Activated T-cell treated with anti-CD3 and anti-CD28 coated beads for 24 hours (primary cell): Measurements from ENCODE around the gene MED12L.

Experiments
- DNase-seq: peaks from one replicate; pipeline ENCODE4 v3.0.0-alpha.2; 2020; ENCODE audit warnings: low read depth

Gene MED12L

GRCh38 chr3:151460774-151461450, 375.4 kb downstream of the MED12L start, which contains the start of gene IGSF10:
Gene IGSF10, minus strand, starts transcription at chr3:151461061. Its CDS starts 2,352 bp downstream, at chr3:151458709.
- no peak for DNase-seq

DNA sequence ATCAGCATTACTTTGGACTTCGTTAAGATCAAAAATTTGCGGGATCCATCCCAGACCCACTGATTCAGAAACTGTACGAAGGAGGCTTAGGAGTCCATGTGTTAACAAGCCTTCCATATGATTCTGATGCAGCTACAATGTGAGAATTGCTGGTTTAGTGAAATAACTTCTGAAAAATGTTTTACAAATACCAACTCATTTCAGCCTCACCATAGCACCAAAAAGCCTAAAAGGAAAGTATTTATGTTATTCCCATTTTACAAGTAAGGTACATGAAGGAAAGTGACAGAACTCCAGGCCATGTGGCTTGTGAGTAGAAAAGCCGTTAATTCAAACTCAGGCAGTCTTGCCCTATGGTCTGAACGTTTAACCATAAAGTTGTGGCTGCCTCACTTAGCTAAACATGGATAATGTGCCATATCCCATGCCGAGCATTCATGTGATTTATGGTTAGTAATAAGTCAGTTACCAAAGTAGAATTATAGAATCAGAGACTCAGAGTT, 376.9 kb downstream of the MED12L start:
- no peak for DNase-seq

- DNase-seq = no peak
These were observed 377.5 kb downstream of the MED12L start for GRCh38 chr3:151462991-151463390.

- no peak for DNase-seq
These were observed 381.6 kb downstream of the MED12L start for GRCh38 chr3:151467069-151467468.

- DNase-seq = peak; percentile 6
These were observed 382.9 kb downstream of the MED12L start for GRCh38 chr3:151468284-151468917.

- DNase-seq = no peak
These were observed 391.0 kb downstream of the MED12L start for GRCh38 chr3:151476344-151477018.

DNA sequence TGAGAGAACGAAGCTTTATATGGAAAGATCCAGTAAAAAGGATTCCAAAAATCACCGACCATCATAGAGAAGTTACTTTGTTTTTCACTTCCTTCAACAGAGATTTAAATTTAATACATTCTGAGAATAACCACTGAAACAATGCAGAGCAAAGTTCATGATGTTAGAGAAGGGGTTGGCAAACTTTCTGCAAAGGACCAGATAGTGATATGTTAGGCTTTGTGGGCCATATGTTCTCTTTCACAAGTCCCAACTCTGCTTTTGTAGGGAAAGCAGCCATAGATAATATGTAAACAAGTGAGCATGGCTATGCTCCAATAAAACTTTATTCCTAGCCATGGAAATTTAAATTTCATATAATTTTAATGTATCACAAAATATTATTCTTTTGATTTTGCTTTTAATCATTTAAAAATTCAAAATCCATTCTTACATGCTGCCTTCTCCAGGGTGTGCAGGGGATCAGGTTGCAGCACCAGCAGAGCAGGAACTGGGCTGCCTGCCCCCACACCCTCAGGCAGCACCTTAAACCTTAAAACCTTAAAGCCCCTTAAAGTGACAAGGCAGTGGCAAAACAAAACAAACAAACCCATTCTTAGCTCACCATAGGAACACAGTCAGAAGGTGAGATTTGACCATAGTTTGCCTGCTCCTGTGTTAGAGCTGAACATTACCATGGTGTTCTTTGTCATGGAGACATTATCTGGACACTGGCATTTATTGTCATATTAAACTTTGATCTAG, 392.3 kb downstream of the MED12L start:
- DNase-seq = no peak

DNA sequence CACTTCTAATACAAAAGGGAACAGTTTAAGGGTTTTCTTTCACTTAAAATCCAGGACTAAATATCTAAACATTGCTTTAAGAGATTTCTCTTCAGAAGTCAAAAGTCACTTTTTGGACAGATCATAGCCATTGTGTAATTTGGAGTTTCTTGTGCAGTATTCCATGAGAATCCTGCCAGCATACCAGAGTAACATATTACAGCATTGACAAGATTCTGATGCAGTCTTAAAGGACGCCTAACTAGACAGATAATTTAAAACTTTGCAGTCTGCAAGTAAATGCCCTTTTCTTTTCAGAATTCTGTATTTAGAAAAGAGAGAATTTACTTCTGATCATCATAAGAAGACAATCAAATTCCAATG, 392.9 kb downstream of the MED12L start:
- DNase-seq = no peak

- no peak for DNase-seq
These were observed 394.0 kb downstream of the MED12L start for GRCh38 chr3:151479452-151479851.

- no peak for DNase-seq
These were observed 395.0 kb downstream of the MED12L start for GRCh38 chr3:151480492-151480891.

- no peak for DNase-seq
These were observed 398.0 kb downstream of the MED12L start for GRCh38 chr3:151483488-151483887.

DNA sequence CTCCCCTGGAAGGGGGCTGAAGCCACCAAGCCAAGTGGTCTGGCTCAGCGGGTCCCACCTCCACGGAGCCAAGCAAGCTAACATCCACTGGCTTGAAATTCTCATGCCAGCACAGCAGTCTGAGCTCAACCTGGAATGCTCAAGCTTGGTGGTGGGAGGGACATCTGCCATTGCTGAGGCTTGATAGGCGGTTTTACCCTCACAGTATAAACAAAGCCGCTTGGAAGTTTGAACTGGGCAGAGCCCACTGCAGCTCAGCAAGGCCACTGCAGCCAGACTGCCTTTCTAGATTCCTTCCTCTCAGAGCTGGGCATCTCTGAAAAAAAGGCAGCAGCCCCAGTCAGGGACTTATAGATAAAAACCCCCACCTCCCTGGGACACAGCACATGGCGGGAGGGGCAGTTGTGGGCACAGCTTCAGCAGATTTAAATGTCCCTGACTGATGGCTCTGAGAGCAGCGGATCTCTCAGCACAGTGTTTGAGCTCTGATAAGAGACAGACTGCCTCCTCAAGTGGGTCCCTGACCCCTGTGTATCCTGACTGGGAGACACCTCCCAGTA, 398.6 kb downstream of the MED12L start:
- no peak for DNase-seq
